ENCODE results near the gene SBK3. TPM values are rescaled to one million over a fixed set of nuclear protein-coding genes. Genes with fewer than 3 reads are reported as not detected.

Gene SBK3
- total and polyA plus RNA-seq, 7 donors: 0.79 to 30.8 (median 7.9) TPM

DNA sequence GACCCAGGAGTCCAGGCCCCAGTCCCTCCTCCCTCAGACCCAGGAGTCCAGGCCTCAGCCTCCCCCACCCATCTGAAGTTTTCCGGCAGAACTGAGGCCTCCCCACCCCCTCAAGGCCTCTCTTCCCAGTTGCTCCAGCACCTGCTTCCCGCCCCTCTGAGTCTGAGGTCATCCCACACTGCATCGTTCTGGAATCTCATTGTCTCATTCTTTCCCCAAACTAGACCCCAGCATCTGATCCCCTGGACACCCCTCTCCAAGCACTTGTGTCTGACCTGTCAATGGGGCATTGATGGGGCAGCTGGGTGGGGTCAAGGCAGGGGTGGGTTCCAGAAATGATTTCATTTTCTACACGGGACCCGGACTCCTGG is 7.6 kb downstream of the SBK3 start:
- Histone ChIP-seq H3K4me1 (peaks cover 3% of the 10 kb centered on the region), H3K9me3 (no peaks in the 10 kb centered on the region)

DNA sequence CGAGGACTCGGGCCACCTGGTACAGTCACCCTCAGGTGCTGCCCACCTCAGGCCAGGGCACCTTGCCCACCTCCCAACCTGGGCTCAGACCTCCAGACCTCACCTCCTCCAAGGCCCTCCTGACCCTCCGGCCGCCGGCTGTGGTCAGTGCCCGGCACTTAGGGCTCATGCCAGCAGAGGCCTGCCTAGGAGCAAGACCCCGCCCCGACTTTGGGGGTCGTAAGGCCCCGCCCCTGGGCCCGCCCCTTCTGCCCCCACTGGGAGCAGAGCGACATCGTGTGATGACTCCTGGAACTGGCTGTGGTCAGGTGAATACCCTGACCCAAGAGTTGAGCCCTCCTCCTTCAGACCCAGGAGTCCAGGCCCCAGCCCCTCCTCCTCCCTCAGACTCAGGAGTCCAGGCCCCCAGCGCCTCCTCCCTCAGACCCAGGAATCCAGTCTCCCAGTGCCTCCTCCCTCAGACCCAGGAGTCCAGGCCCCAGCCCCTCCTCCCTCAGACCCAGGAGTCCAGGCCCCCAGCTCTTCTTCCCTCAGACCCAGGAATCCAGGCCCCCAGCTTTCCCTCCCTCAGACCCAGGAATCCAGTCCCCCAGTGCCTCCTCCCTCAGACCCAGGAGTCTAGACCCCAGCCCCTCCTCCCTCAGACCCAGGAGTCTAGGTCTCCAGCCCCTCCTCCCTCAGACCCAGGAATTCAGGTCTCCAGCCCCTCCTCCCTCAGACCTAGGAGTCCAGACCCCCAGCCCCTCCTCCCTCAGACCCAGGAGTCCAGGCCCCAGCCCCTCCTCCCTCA is 8.2 kb downstream of the SBK3 start, which contains the start of gene SBK2:
TSS of gene SBK2 (minus strand) at position 183 of the 790 bp plus-strand sequence. CDS start 839 bp downstream, outside the sequence.
- TF ChIP-seq, protein P1, sequence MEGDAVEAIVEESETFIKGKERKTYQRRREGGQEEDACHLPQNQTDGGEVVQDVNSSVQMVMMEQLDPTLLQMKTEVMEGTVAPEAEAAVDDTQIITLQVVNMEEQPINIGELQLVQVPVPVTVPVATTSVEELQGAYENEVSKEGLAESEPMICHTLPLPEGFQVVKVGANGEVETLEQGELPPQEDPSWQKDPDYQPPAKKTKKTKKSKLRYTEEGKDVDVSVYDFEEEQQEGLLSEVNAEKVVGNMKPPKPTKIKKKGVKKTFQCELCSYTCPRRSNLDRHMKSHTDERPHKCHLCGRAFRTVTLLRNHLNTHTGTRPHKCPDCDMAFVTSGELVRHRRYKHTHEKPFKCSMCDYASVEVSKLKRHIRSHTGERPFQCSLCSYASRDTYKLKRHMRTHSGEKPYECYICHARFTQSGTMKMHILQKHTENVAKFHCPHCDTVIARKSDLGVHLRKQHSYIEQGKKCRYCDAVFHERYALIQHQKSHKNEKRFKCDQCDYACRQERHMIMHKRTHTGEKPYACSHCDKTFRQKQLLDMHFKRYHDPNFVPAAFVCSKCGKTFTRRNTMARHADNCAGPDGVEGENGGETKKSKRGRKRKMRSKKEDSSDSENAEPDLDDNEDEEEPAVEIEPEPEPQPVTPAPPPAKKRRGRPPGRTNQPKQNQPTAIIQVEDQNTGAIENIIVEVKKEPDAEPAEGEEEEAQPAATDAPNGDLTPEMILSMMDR (IDR thresholded peaks at IDR 0.05): peak; percentile 16
- no peaks in the 10 kb centered on the region for H3K9me3 ChIP-seq
- ATAC-seq (peak; percentile 25 to 36 (median 32)), DNase-seq (no peak)
- H3K27ac ChIP-seq: peak within 1 kb of the TSS; percentile 36
- H3K4me3 ChIP-seq: no peak within 1 kb of the TSS
- H3K4me1 ChIP-seq: peaks cover 3% of the 10 kb centered on the region
- intact Hi-C loops (cut with DNase I): no loop called here
- WGBS, 3 donors: 32 to 58% (median 41%) methylated on average over 9 to 14 of the region's 14 CpGs
- no peaks in the 10 kb centered on the region for H3K36me3 ChIP-seq (ENCODE audit: insufficient read depth in 1 of 2, low read depth in 1 of 2)
- no peaks in the 10 kb centered on the region for H3K27me3 ChIP-seq (ENCODE audit: insufficient read depth in 3 of 3, low read length in 2 of 3)

More for the DNA sequence above, 7.6 kb downstream of the SBK3 start:
- no peak for ATAC-seq
- no peak overlapping the region for H3K27ac ChIP-seq
- DNase-seq: no peak
- intact Hi-C loops (cut with DNase I): no loop called here
- TF ChIP-seq, protein P1 (IDR thresholded peaks at IDR 0.05): no peak
- no peaks in the 10 kb centered on the region for H3K27me3 ChIP-seq (ENCODE audit: insufficient read depth in 3 of 3, low read length in 2 of 3)
- H3K4me3 ChIP-seq: no peak overlapping the region
- no peaks in the 10 kb centered on the region for H3K36me3 ChIP-seq (ENCODE audit: insufficient read depth in 1 of 2, low read depth in 1 of 2)
- WGBS, 3 donors: 51 to 64% (median 64%) methylated on average over 5 of the region's 5 CpGs

DNA sequence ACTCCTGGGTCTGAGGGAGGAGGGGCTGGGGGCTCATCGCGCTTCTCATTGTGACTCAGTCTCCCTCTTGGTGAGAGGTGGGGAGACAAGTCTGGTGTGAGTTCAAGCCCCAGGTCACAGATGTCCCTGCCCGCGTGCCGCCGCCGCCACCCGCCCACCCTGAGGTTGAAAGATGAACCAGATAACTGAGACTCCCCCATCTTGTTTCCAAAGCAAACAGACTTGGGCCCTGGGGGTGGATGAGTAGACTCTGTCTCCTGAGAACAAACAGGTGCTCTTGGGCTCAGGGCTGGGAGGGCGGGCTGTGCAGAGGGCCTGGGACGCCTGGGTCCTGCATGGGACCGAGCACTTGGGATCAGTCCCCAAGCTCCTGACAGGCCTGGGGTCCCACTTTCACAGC is 9.0 kb downstream of the SBK3 start:
- H3K27ac ChIP-seq: no peak overlapping the region
- ATAC-seq: no peak
- no peak overlapping the region for H3K4me3 ChIP-seq
- TF ChIP-seq, protein P1 (IDR thresholded peaks at IDR 0.05): no peak
- intact Hi-C loops (cut with DNase I): no loop called here
- no peaks in the 10 kb centered on the region for H3K27me3 ChIP-seq (ENCODE audit: insufficient read depth in 3 of 3, low read length in 2 of 3)
- no peaks in the 10 kb centered on the region for H3K36me3 ChIP-seq (ENCODE audit: insufficient read depth in 1 of 2, low read depth in 1 of 2)
- DNase-seq: no peak
- H3K4me1 ChIP-seq: peaks cover 3% of the 10 kb centered on the region
- H3K9me3 ChIP-seq: no peaks in the 10 kb centered on the region
- 92 to 97% (median 96%) methylated on average over 11 of the region's 11 CpGs for WGBS, 3 donors

DNA sequence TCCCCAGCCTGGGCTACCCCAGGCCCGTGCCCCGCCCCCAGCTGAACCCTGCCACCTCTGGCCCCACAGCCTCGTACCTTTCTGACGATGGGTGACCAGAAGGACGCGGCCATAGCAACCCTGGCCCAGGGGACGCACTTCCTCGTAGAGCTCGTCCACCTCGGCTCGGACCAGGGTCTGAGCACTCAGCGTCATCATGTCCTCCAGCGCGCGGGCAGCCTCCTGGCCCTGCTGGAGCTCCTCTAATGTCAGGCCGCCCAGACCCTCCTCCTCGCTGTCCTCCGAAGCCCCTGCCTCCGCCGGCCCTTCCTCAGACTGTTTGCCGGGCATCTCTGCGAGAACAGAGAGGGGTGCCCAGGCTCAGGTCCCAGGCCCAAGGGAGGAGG is 9.4 kb downstream of the SBK3 start:
- ATAC-seq: no peak
- no peak overlapping the region for H3K27ac ChIP-seq

More for the DNA sequence above, 9.4 kb downstream of the SBK3 start:
- DNase-seq: no peak
- 91 to 95% (median 91%) methylated on average over 22 of the region's 22 CpGs for WGBS, 3 donors
- TF ChIP-seq, protein P1 (IDR thresholded peaks at IDR 0.05): no peak
- peaks cover 3% of the 10 kb centered on the region for H3K4me1 ChIP-seq
- H3K27me3 ChIP-seq (ENCODE audit: insufficient read depth in 3 of 3, low read length in 2 of 3): no peaks in the 10 kb centered on the region
- H3K9me3 ChIP-seq: no peaks in the 10 kb centered on the region
- no peaks in the 10 kb centered on the region for H3K36me3 ChIP-seq (ENCODE audit: insufficient read depth in 1 of 2, low read depth in 1 of 2)
- no peak overlapping the region for H3K4me3 ChIP-seq
- intact Hi-C loops (cut with DNase I): no loop called here

Measured in psoas muscle (tissue), 8 donors.